WTC11 (cell line): ENCODE data around the gene GOLGB1. TPM values are rescaled to one million over a fixed set of nuclear protein-coding genes. Genes with fewer than 3 reads are reported as not detected.

ENCODE experiments used
- ATAC-seq: fragments of 200-7000 bp; cut with Tn5 transposase; 2 replicates; pipeline ENCODE4 v1.10.0; 2021; ENCODE audit warnings: mild to moderate bottlenecking, moderate library complexity
- CTCF ChIA-PET: fragments of 300-600 bp; sonication (Branson Sonifier 250); formaldehyde crosslinking; loops from one replicate; lab custom pipeline; 2021; ENCODE audit warnings: antibody characterized with exemption; lab: Charles Lee
- POLR2A ChIA-PET: fragments of 350-600 bp; sonication (Branson Sonifier 250); formaldehyde crosslinking; loops from one replicate; lab custom pipeline; 2021; ENCODE audit warnings: antibody characterized with exemption; lab: Charles Lee
- DNase-seq: peaks from one replicate; pipeline ENCODE4 v3.0.0; 2021; ENCODE audit warnings: low spot score
- H3K27ac Mint-ChIP-seq: 2 replicates; pipeline ENCODE4 v1.8.0; 2021; ENCODE audit warnings: mixed read lengths
- H3K27me3 Mint-ChIP-seq: 2 replicates; pipeline ENCODE4 v1.8.0; 2021; ENCODE audit warnings: low read depth, mild to moderate bottlenecking, moderate library complexity, mixed read lengths
- H3K36me3 Mint-ChIP-seq: 2 replicates; pipeline ENCODE4 v1.8.0; 2021; ENCODE audit warnings: mixed read lengths
- H3K4me1 Mint-ChIP-seq: 2 replicates; pipeline ENCODE4 v1.8.0; 2022; ENCODE audit warnings: mixed read lengths
- H3K4me3 Mint-ChIP-seq: 2 replicates; pipeline ENCODE4 v1.8.0; 2021; ENCODE audit warnings: mild to moderate bottlenecking, moderate library complexity, mixed read lengths
- H3K9me3 Mint-ChIP-seq: 2 replicates; pipeline ENCODE4 v1.8.0; 2021; ENCODE audit warnings: mixed read lengths
- EMX1 ChIP-seq: fragments of 250-450 bp; sonication (Bioruptor Pico); IDR thresholded peaks from 2 replicates; pipeline ENCODE4 v1.8.0; 2021; ENCODE audit warnings: mild to moderate bottlenecking
- FOXK1 ChIP-seq: sonication (generic); formaldehyde crosslinking; IDR thresholded peaks from 2 replicates; pipeline ENCODE4 v1.8.0; 2022; ENCODE audit warnings: mild to moderate bottlenecking, moderate library complexity, missing genetic modification reagents
- GTF2I ChIP-seq: fragments of 250-450 bp; sonication (Bioruptor Pico); conservative IDR thresholded peaks from 2 replicates; pipeline ENCODE4 v1.4.0; 2021; ENCODE audit warnings: mild to moderate bottlenecking
- JAZF1 ChIP-seq: fragments of 250-450 bp; sonication (Bioruptor Pico); IDR thresholded peaks from 2 replicates; pipeline ENCODE4 v1.9.0; 2021; ENCODE audit warnings: moderate library complexity, mild to moderate bottlenecking, inconsistent platforms
- TCF7 ChIP-seq: sonication (generic); formaldehyde crosslinking; IDR thresholded peaks from 2 replicates; pipeline ENCODE4 v1.8.0; 2022; ENCODE audit warnings: mild to moderate bottlenecking, low read depth, missing genetic modification reagents, moderate library complexity
- TP53 ChIP-seq: sonication (generic); formaldehyde crosslinking; IDR thresholded peaks from 2 replicates; pipeline ENCODE4 v1.8.1; 2023; ENCODE audit warnings: mild to moderate bottlenecking, missing genetic modification reagents
- ZMAT4 ChIP-seq: fragments of 250-450 bp; sonication (Bioruptor Pico); IDR thresholded peaks from 2 replicates; pipeline ENCODE4 v1.9.0; 2021; ENCODE audit warnings: mild to moderate bottlenecking
- ZNF263 ChIP-seq: sonication (generic); formaldehyde crosslinking; IDR thresholded peaks from 2 replicates; pipeline ENCODE4 v1.8.1; 2022; ENCODE audit warnings: low read depth, mild to moderate bottlenecking, moderate library complexity, missing genetic modification reagents
- total RNA-seq: library from RNA; stranded (reverse); gene quantifications from 3 replicates; pipeline ENCODE4 v1.2.3, GENCODE V29; 2021
- TF ChIP-seq, protein P1 (sequence below): sonication (generic); formaldehyde crosslinking; IDR thresholded peaks from 2 replicates; pipeline ENCODE4 v1.8.1; 2022; ENCODE audit warnings: mild to moderate bottlenecking, moderate library complexity, missing genetic modification reagents
- TF ChIP-seq, protein P2 (sequence below): sonication (generic); formaldehyde crosslinking; IDR thresholded peaks from 2 replicates; pipeline ENCODE4 v1.8.0; 2022; ENCODE audit warnings: mild to moderate bottlenecking, missing genetic modification reagents
- TF ChIP-seq, protein P3 (sequence below): sonication (generic); formaldehyde crosslinking; IDR thresholded peaks from 2 replicates; pipeline ENCODE4 v1.8.1; 2022; ENCODE audit warnings: missing genetic modification reagents, borderline replicate concordance
- TF ChIP-seq, protein P4 (sequence below): sonication (generic); formaldehyde crosslinking; IDR thresholded peaks from 2 replicates; pipeline ENCODE4 v1.8.0; 2023; ENCODE audit warnings: mild to moderate bottlenecking, missing genetic modification reagents
- TF ChIP-seq, protein P5 (sequence below): sonication (generic); formaldehyde crosslinking; IDR thresholded peaks from 2 replicates; pipeline ENCODE4 v1.8.0; 2023; ENCODE audit warnings: missing genetic modification reagents, mild to moderate bottlenecking, borderline replicate concordance
- TF ChIP-seq, protein P6 (sequence below): sonication (generic); formaldehyde crosslinking; IDR thresholded peaks from 2 replicates; pipeline ENCODE4 v1.8.0; 2023; ENCODE audit warnings: missing genetic modification reagents

The GOLGB1 gene
- total RNA-seq, 1 experiment from 2014 or later: 33.8 TPM

DNA sequence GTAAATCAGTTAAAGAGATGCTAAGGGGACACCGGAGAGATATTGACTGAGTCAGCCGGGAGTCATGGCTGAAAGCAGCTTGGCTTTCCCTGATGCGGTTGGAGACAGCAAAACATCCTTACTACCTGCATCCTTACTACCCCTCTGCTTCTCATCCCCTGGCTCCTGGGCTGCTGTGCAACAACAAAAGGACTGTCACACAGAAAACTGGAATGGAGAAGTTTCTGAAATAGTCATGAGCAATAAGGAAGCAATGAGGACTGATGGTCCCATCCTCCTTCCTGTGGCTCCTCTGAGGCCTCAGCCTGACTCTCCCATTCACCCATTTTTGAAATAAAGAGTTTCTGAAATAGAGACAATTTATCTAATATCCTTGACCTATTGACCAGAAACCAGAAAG is 90.0 kb downstream of the GOLGB1 start:
- POLR2A ChIA-PET: no interaction called here
- no peaks in the 10 kb centered on the region for H3K9me3 Mint-ChIP-seq
- ATAC-seq (no peak), DNase-seq (no peak)
- H3K27me3 Mint-ChIP-seq: no peaks in the 10 kb centered on the region
- peaks cover 21% of the 10 kb centered on the region for H3K4me1 Mint-ChIP-seq
- no peak overlapping the region for H3K27ac Mint-ChIP-seq
- TF ChIP-seq ZMAT4 (CRISPR knock-in tag) (no peak), TCF7 (CRISPR knock-in tag) (no peak), GTF2I (CRISPR knock-in tag) (no peak), FOXK1 (CRISPR knock-in tag) (no peak), EMX1 (CRISPR knock-in tag) (no peak)
- TF ChIP-seq, protein P1, sequence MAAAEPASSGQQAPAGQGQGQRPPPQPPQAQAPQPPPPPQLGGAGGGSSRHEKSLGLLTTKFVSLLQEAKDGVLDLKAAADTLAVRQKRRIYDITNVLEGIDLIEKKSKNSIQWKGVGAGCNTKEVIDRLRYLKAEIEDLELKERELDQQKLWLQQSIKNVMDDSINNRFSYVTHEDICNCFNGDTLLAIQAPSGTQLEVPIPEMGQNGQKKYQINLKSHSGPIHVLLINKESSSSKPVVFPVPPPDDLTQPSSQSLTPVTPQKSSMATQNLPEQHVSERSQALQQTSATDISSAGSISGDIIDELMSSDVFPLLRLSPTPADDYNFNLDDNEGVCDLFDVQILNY: no peak
- TF ChIP-seq, protein P2, sequence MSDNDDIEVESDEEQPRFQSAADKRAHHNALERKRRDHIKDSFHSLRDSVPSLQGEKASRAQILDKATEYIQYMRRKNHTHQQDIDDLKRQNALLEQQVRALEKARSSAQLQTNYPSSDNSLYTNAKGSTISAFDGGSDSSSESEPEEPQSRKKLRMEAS (CRISPR knock-in tag): no peak
- TF ChIP-seq, protein P3, sequence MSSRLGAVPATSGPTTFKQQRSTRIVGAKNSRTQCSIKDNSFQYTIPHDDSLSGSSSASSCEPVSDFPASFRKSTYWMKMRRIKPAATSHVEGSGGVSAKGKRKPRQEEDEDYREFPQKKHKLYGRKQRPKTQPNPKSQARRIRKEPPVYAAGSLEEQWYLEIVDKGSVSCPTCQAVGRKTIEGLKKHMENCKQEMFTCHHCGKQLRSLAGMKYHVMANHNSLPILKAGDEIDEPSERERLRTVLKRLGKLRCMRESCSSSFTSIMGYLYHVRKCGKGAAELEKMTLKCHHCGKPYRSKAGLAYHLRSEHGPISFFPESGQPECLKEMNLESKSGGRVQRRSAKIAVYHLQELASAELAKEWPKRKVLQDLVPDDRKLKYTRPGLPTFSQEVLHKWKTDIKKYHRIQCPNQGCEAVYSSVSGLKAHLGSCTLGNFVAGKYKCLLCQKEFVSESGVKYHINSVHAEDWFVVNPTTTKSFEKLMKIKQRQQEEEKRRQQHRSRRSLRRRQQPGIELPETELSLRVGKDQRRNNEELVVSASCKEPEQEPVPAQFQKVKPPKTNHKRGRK: no peak
- CTCF ChIA-PET: no interaction called here
- no peak overlapping the region for H3K4me3 Mint-ChIP-seq
- H3K36me3 Mint-ChIP-seq: peaks cover 13% of the 10 kb centered on the region

GRCh38 chr3:121658716-121659435 is 90.7 kb downstream of the GOLGB1 start:
- TF ChIP-seq TP53 (CRISPR knock-in tag) (no peak), TCF7 (CRISPR knock-in tag) (no peak), JAZF1 (no peak), ZNF263 (CRISPR knock-in tag) (no peak)
- TF ChIP-seq, protein P4, sequence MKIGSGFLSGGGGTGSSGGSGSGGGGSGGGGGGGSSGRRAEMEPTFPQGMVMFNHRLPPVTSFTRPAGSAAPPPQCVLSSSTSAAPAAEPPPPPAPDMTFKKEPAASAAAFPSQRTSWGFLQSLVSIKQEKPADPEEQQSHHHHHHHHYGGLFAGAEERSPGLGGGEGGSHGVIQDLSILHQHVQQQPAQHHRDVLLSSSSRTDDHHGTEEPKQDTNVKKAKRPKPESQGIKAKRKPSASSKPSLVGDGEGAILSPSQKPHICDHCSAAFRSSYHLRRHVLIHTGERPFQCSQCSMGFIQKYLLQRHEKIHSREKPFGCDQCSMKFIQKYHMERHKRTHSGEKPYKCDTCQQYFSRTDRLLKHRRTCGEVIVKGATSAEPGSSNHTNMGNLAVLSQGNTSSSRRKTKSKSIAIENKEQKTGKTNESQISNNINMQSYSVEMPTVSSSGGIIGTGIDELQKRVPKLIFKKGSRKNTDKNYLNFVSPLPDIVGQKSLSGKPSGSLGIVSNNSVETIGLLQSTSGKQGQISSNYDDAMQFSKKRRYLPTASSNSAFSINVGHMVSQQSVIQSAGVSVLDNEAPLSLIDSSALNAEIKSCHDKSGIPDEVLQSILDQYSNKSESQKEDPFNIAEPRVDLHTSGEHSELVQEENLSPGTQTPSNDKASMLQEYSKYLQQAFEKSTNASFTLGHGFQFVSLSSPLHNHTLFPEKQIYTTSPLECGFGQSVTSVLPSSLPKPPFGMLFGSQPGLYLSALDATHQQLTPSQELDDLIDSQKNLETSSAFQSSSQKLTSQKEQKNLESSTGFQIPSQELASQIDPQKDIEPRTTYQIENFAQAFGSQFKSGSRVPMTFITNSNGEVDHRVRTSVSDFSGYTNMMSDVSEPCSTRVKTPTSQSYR (CRISPR knock-in tag): no peak
- TF ChIP-seq, protein P5, sequence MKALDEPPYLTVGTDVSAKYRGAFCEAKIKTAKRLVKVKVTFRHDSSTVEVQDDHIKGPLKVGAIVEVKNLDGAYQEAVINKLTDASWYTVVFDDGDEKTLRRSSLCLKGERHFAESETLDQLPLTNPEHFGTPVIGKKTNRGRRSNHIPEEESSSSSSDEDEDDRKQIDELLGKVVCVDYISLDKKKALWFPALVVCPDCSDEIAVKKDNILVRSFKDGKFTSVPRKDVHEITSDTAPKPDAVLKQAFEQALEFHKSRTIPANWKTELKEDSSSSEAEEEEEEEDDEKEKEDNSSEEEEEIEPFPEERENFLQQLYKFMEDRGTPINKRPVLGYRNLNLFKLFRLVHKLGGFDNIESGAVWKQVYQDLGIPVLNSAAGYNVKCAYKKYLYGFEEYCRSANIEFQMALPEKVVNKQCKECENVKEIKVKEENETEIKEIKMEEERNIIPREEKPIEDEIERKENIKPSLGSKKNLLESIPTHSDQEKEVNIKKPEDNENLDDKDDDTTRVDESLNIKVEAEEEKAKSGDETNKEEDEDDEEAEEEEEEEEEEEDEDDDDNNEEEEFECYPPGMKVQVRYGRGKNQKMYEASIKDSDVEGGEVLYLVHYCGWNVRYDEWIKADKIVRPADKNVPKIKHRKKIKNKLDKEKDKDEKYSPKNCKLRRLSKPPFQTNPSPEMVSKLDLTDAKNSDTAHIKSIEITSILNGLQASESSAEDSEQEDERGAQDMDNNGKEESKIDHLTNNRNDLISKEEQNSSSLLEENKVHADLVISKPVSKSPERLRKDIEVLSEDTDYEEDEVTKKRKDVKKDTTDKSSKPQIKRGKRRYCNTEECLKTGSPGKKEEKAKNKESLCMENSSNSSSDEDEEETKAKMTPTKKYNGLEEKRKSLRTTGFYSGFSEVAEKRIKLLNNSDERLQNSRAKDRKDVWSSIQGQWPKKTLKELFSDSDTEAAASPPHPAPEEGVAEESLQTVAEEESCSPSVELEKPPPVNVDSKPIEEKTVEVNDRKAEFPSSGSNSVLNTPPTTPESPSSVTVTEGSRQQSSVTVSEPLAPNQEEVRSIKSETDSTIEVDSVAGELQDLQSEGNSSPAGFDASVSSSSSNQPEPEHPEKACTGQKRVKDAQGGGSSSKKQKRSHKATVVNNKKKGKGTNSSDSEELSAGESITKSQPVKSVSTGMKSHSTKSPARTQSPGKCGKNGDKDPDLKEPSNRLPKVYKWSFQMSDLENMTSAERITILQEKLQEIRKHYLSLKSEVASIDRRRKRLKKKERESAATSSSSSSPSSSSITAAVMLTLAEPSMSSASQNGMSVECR (CRISPR knock-in tag): no peak
- TF ChIP-seq, protein P6, sequence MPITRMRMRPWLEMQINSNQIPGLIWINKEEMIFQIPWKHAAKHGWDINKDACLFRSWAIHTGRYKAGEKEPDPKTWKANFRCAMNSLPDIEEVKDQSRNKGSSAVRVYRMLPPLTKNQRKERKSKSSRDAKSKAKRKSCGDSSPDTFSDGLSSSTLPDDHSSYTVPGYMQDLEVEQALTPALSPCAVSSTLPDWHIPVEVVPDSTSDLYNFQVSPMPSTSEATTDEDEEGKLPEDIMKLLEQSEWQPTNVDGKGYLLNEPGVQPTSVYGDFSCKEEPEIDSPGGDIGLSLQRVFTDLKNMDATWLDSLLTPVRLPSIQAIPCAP (CRISPR knock-in tag): no peak
- TF ChIP-seq, protein P3: no peak
- peaks cover 21% of the 10 kb centered on the region for H3K4me1 Mint-ChIP-seq
- H3K36me3 Mint-ChIP-seq: peaks cover 6% of the 10 kb centered on the region
- ChIA-PET POLR2A (no interaction called here), CTCF (no interaction called here)
- H3K4me3 Mint-ChIP-seq: no peak overlapping the region
- ATAC-seq (no peak), DNase-seq (no peak)
- H3K27me3 Mint-ChIP-seq: no peaks in the 10 kb centered on the region
- no peaks in the 10 kb centered on the region for H3K9me3 Mint-ChIP-seq
- no peak overlapping the region for H3K27ac Mint-ChIP-seq
